Measurements from ENCODE around the gene WIPI1. TPM values are rescaled to one million over a fixed set of nuclear protein-coding genes. Genes with fewer than 3 reads are reported as not detected.

The WIPI1 gene
- total RNA-seq, 1 donor: 80.7 TPM

DNA sequence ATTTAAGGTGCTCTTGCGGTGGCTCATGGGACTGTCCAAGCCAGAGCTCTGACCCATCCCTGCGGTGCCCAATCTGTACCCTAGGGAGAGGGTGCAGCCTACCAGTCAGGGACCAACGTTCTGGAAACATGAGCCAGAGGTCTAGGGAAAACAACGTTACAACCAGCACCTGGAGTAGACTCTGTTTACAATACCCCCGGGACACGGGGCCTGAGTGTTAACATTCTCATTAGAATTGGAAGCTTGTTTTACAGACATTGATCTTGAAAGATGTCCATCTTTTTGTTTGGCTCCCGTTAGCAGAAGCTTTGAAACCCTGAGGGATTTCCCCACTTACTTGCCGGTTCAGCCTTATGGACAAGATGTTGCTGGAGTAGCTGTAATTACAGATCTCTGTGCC lies 6.9 kb downstream of the WIPI1 start:
- no peak for DNase-seq (ENCODE audit: low read depth)
- no peak overlapping the region for H3K4me3 ChIP-seq (ENCODE audit: low read depth, low read length)
- TF ChIP-seq, protein P1, sequence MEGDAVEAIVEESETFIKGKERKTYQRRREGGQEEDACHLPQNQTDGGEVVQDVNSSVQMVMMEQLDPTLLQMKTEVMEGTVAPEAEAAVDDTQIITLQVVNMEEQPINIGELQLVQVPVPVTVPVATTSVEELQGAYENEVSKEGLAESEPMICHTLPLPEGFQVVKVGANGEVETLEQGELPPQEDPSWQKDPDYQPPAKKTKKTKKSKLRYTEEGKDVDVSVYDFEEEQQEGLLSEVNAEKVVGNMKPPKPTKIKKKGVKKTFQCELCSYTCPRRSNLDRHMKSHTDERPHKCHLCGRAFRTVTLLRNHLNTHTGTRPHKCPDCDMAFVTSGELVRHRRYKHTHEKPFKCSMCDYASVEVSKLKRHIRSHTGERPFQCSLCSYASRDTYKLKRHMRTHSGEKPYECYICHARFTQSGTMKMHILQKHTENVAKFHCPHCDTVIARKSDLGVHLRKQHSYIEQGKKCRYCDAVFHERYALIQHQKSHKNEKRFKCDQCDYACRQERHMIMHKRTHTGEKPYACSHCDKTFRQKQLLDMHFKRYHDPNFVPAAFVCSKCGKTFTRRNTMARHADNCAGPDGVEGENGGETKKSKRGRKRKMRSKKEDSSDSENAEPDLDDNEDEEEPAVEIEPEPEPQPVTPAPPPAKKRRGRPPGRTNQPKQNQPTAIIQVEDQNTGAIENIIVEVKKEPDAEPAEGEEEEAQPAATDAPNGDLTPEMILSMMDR (IDR thresholded peaks at IDR 0.05; ENCODE audit: insufficient read depth, low read depth, low read length): no peak

DNA sequence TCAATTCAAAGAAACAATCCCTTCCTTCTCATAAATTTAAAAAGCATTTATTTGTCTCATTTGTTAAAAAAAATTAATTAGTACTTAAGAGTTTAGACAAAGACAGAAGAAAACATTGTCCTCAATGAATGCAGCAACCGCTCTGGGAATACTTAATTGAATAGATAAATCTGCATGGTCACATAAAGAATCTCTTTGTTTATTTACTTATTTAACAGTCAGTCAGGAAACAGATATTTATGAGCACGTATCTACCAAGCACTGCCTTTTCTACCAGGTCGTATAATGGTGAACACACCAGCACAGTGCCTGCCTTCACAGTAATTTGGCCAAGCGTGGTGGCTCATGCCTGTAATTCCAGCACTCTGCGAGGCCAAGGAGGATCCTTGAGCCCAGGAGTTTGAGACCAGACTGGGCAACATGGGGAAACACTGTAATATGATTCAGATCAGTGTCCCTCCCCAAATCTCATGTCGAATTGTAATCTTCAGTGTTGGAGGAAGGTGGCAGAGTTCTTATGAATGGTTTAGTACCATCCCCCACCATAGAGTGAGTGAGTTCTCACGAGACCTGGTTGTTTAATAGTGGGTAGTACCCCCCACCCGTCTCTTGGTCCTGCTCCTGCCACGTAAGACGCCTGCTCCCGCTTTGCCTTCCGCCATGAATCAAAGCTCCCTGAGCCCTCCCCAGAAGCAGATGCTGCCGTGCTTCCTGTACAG lies 8.1 kb downstream of the WIPI1 start:
- DNase-seq (ENCODE audit: low read depth): no peak
- TF ChIP-seq, protein P1 (IDR thresholded peaks at IDR 0.05; ENCODE audit: insufficient read depth, low read depth, low read length): no peak
- no peak overlapping the region for H3K4me3 ChIP-seq (ENCODE audit: low read depth, low read length)

DNA sequence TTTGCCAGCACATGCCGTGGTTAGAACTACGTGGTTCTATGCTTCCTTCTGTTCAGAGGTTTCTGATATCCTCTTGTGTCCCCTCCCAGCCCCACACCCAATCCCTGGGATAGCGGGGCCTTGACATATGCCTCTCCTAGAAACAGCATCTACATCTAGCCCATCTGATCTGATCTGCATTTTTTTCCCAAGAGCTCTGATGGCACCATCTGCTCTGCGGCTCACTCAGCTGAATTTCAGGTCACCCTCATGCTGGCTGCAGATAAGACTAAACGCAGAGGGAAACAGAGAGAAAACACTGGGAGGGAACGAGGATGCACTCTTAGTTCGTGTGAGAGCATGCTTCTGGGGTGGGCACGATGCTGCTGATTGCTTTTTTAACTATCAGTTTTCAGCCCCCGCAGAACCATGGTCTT lies 10.7 kb downstream of the WIPI1 start:
- no peak for DNase-seq (ENCODE audit: low read depth)
- H3K4me3 ChIP-seq (ENCODE audit: low read depth, low read length): no peak overlapping the region
- TF ChIP-seq, protein P1 (IDR thresholded peaks at IDR 0.05; ENCODE audit: insufficient read depth, low read depth, low read length): no peak

DNA sequence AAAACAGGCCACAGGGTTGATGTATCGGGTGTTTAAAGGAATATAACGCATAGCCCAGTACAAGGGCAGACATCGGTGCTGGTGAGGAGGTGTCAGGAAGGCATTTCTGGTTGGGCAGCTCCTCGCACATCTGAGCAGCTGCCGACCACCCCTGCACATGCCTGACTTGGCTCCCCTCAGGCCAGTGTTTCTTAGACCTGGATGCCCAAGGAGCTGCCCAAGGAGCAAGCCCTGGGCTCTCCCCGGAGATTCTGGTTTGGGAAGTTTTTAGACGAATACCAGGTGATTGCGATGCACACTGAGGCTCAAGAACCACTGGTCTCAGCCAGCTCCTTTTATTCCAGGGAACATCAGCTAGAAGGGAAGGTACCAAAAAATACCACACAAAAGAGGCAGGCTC lies 11.6 kb downstream of the WIPI1 start:
- TF ChIP-seq, protein P1 (IDR thresholded peaks at IDR 0.05; ENCODE audit: insufficient read depth, low read depth, low read length): no peak
- H3K4me3 ChIP-seq (ENCODE audit: low read depth, low read length): no peak overlapping the region
- no peak for DNase-seq (ENCODE audit: low read depth)

DNA sequence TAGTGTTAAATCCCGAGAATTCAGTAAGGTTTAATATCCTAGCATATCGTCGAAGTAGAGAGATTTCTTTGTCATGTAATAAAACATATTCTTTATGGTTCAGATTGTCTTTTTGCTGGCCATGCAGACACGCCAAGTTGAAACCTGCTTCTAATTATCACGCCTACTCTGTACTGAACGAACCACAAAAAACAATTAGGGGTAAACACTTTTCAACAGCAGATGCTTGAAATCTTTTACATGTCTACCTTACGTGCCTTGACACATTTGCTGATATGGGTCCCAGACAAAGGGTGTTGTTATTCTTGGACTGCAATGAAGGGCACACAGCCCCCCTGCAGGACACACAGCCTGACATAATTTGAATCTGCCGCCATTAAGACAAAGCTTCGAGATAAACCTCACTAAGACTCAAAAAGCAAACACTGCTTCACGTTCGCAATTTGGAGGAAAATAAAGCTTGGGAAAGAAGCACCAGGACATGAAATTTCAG lies 13.3 kb downstream of the WIPI1 start:
- H3K4me3 ChIP-seq (ENCODE audit: low read depth, low read length): no peak overlapping the region
- DNase-seq (ENCODE audit: low read depth): no peak
- TF ChIP-seq, protein P1 (IDR thresholded peaks at IDR 0.05; ENCODE audit: insufficient read depth, low read depth, low read length): no peak

DNA sequence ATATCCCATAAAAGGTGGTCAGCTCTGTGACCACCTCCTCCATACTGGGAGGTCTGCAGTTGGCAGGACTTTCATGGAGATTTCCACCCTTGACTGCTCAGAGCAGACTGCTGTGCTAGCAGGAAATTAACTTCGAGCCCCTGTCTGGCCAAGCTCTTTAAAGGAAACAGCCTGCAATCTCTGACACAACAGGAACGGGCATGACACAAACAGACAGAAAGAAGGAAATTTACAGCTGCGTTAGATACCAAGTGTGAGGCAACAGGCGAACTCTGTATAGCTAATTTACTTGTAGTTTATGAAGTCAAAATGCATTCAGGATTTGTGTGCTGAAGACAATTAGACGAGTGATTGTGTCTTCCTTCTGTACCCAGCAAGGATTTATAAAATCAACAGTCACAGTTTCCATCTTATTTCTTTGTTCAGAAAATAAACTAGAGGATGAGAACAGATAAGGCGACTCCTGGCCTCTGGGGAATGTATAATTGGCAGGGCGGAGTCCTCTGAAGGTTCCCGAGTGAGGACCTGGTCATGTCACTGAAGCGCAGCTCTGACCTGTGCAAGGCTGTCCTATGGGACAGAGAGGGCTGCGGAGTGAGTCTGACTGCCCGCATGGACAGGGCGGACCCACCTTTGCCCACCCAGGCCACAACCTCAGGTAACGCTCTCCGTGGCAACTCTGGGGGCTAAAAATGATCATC lies 16.1 kb downstream of the WIPI1 start:
- DNase-seq (ENCODE audit: low read depth): peak; percentile 79
- TF ChIP-seq, protein P1 (IDR thresholded peaks at IDR 0.05; ENCODE audit: insufficient read depth, low read depth, low read length): no peak
- H3K4me3 ChIP-seq (ENCODE audit: low read depth, low read length): no peak overlapping the region
